HepG2 (cell line): Measurements from ENCODE around the gene EIF4E. TPM values are rescaled to one million over a fixed set of nuclear protein-coding genes. Genes with fewer than 3 reads are reported as not detected.
"Not testable (repeated sequence)": the region's sequence is repeated elsewhere in the genome, so short reads cannot be mapped to it uniquely, and the experiment has no call there.

Source experiments
- ATAC-seq: fragments of 200-7000 bp; cut with Tn5 transposase; 3 replicates; pipeline ENCODE4 v1.9.1; 2020; ENCODE audit warnings: mild to moderate bottlenecking, moderate library complexity
- BruUV-seq: library from RNA; stranded (reverse); fragments of 400-500 nt; replicated peaks from 2 replicates; lab custom pipeline; 2021; lab: Mats Ljungman, UMichigan
- CTCF ChIA-PET: fragments of 300-600 bp; formaldehyde crosslinking; extraction: SDS; loops from one replicate; lab custom pipeline; 2021; ENCODE audit warnings: low total read pairs, inconsistent platforms, low intra/inter-chr PET ratio; lab: Yijun Ruan, JAX
- POLR2A ChIA-PET: fragments of 350-600 bp; sonication (Branson Sonifier 250); formaldehyde crosslinking; loops from one replicate; lab custom pipeline; 2020; ENCODE audit warnings: antibody characterized with exemption, inconsistent platforms; lab: Yijun Ruan, JAX
- DNase-seq: peaks from one replicate; pipeline ENCODE4 v3.0.0-alpha.2; 2015; ENCODE audit warnings: low spot score
- FAIRE-seq: peaks from 3 replicates; lab custom pipeline; 2011; peaks lifted over from hg19 to GRCh38; lab: Jason Lieb, UNC
- H2AFZ ChIP-seq: one replicate; pipeline ENCODE4 v1.6.1; 2011; ENCODE audit warnings: low read length, inconsistent platforms
- H3K27ac ChIP-seq: fragments of 300-600 bp; 3 replicates; pipeline ENCODE4 v1.8.0; 2011; ENCODE audit warnings: mixed run types, mild to moderate bottlenecking, mixed read lengths, low read length, inconsistent platforms; ENCODE audit not compliant: insufficient read depth; ENCODE audit errors: extremely low read length
- H3K27me3 ChIP-seq, 2 experiments: fragments of 200-600 bp in 1 of 2; 2 replicates in 1 of 2; 3 replicates in 1 of 2; pipeline versions ENCODE4 v1.6.0 to v1.8.0; 2011; ENCODE audit warnings: low read length in 2 of 2, mild to moderate bottlenecking in 2 of 2, moderate library complexity in 2 of 2, inconsistent platforms in 1 of 2; ENCODE audit not compliant: insufficient read depth in 2 of 2, control insufficient read depth in 1 of 2
- H3K36me3 ChIP-seq, 2 experiments: fragments of 200-600 bp in 1 of 2; replicated peaks in 1 of 2; 2 replicates in 1 of 2; 3 replicates in 1 of 2; pipeline versions ENCODE4 v1.5.1 to v1.8.0; 2011; ENCODE audit warnings: low read length in 2 of 2, inconsistent platforms in 1 of 2; ENCODE audit not compliant: insufficient read depth in 2 of 2, control insufficient read depth in 1 of 2
- H3K4me1 ChIP-seq: 2 replicates; pipeline ENCODE4 v1.5.1; 2012; ENCODE audit warnings: low read length, inconsistent platforms; ENCODE audit not compliant: insufficient read depth
- H3K4me2 ChIP-seq: 2 replicates; pipeline ENCODE4 v1.6.0; 2011; ENCODE audit warnings: low read depth, low read length, inconsistent platforms
- H3K4me3 ChIP-seq, 3 experiments: fragments of 200-600 bp in 1 of 3; sonication (generic), shearing (Covaris generic) in 1 of 3; replicated peaks in 1 of 3; 2 replicates each; pipeline ENCODE4 v1.5.1; 2011 to 2016; ENCODE audit warnings: low read length in 3 of 3, inconsistent platforms in 2 of 3, low read depth in 2 of 3, mild to moderate bottlenecking in 2 of 3, control low read depth in 1 of 3, mixed read lengths in 1 of 3; ENCODE audit not compliant: insufficient read depth in 1 of 3
- H3K79me2 ChIP-seq: one replicate; pipeline ENCODE4 v1.6.1; 2011; ENCODE audit warnings: low read length, inconsistent platforms; ENCODE audit not compliant: insufficient read depth
- H3K9ac ChIP-seq: 2 replicates; pipeline ENCODE4 v1.6.0; 2011; ENCODE audit warnings: mild to moderate bottlenecking, low read depth, low read length, inconsistent platforms; ENCODE audit not compliant: insufficient read depth
- H3K9me3 ChIP-seq: 2 replicates; pipeline ENCODE4 v1.5.1; 2012; ENCODE audit warnings: mild to moderate bottlenecking, low read length
- H4K20me1 ChIP-seq: 2 replicates; pipeline ENCODE4 v1.6.0; 2011; ENCODE audit warnings: inconsistent platforms, mild to moderate bottlenecking, low read length, moderate library complexity; ENCODE audit not compliant: insufficient read depth
- ARID4A ChIP-seq: sonication (generic); formaldehyde crosslinking; IDR thresholded peaks from 2 replicates; pipeline ENCODE4 v1.5.0; 2020; ENCODE audit warnings: mild to moderate bottlenecking, missing genetic modification reagents, borderline replicate concordance
- GZF1 ChIP-seq: sonication (generic); formaldehyde crosslinking; IDR thresholded peaks from 2 replicates; pipeline ENCODE4 v1.5.1; 2020; ENCODE audit warnings: mild to moderate bottlenecking, missing genetic modification reagents
- KLF9 ChIP-seq: IDR thresholded peaks from 2 replicates; pipeline ENCODE4 v1.6.1; 2016; ENCODE audit warnings: low read depth
- LCORL ChIP-seq, 2 experiments: fragments of 450-650 bp in 1 of 2; sonication (generic) in 1 of 2; formaldehyde crosslinking in 1 of 2; IDR thresholded peaks; 2 replicates each; pipeline versions ENCODE4 v1.5.0 to v1.6.1; 2017 to 2020; ENCODE audit warnings: antibody characterized with exemption in 1 of 2, missing genetic modification reagents in 1 of 2
- ZBTB7A ChIP-seq: sonication (generic); formaldehyde crosslinking; IDR thresholded peaks from 2 replicates; pipeline ENCODE4 v1.8.0; 2022; ENCODE audit warnings: mild to moderate bottlenecking, missing genetic modification reagents
- ZBTB7B ChIP-seq: sonication (generic); formaldehyde crosslinking; IDR thresholded peaks from 2 replicates; pipeline ENCODE4 v1.4.0; 2020; ENCODE audit warnings: missing genetic modification reagents
- WGBS: methylation state at CpG from one replicate; pipeline ENCODE4 v1.1.6; 2017; ENCODE audit warnings: low lambda C conversion rate; 5-methylcytosine and 5-hydroxymethylcytosine counted together
- in situ Hi-C: cut with HindIII; loops from 2 replicates; pipeline ENCODE4 v1.10.0; 2017; ENCODE audit warnings: low pct_unique_long_range_greater_than_20kb; ENCODE audit not compliant: extremely low pct_ligation_motif_present
- intact Hi-C: fragments of 100-400 bp; cut with micrococcal nuclease; formaldehyde crosslinking; loops from one replicate; pipeline ENCODE4 v1.10.0; 2022; ENCODE audit not compliant: unreplicated experiment
- polyA plus RNA-seq, 8 experiments: library from polyadenylated mRNA; depleted of rRNA in 3 of 8; stranded (reverse) in 7 of 8; unstranded in 1 of 8; fragments of >200 nt; fragmentation: Illumina TruSeq in 4 of 8; extraction: Trizol in 4 of 8; gene quantifications; 2 replicates each; pipeline versions ENCODE4 v1.2.1 to v1.2.3, GENCODE V29; 2011 to 2016; ENCODE audit warnings: low read depth in 4 of 8, missing spikeins in 1 of 8, mixed read lengths in 1 of 8; ENCODE audit not compliant: insufficient read depth in 1 of 8
- total RNA-seq, 5 experiments: library from RNA; depleted of rRNA; stranded (reverse); fragments of >200 nt; fragmentation: Illumina TruSeq; extraction: Trizol; gene quantifications; 2 replicates each; pipeline ENCODE4 v1.2.3, GENCODE V29; 2016; ENCODE audit warnings: low read depth in 1 of 5
- TF ChIP-seq, protein P1 (sequence below): sonication (generic); formaldehyde crosslinking; IDR thresholded peaks from 2 replicates; pipeline ENCODE4 v1.5.0; 2020; ENCODE audit warnings: missing genetic modification reagents

Gene EIF4E
- total and polyA plus RNA-seq, 2 of the 13 experiments (the other 11 are each of a cell fraction or from before 2014, with no cell fraction given): 50.8 to 194 TPM

DNA sequence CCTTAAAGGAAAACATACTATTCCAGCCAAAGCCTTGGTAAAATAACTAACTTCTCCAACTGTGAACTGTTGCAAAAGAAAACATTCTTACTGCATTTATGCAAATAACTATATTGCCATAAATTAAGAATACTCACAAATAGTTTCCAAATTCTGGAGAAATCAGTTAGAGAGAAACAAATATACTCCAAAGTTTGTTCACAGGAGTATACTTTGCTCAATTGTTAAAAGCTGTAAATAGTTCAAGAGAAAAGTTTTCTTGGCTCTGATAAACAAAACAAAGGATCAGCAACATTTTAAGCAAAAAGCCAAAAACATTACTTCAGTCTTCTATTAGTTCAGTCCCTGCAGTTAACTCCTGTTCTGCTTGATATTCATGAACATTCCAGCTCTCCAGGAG, 83.0 kb downstream of the EIF4E start (continued):
- TF ChIP-seq KLF9 (no peak), ZBTB7B (no peak), ZBTB7A (CRISPR knock-in tag) (no peak), LCORL (IDR thresholded peaks at IDR 0.05) (no peak), LCORL (CRISPR knock-in tag; IDR thresholded peaks at IDR 0.05) (no peak), GZF1 (CRISPR knock-in tag) (no peak), ARID4A (CRISPR knock-in tag) (no peak)
- TF ChIP-seq, protein P1, sequence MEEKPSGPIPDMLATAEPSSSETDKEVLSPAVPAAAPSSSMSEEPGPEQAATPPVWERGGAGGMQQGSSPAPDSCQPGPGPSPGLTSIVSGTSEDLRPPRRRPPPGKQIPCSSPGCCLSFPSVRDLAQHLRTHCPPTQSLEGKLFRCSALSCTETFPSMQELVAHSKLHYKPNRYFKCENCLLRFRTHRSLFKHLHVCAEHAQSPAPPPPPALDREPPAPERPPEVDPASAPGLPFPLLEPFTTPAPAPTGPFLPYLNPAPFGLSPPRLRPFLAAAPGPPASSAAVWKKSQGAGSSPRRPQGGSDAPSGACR (CRISPR knock-in tag): no peak
- TF ChIP-seq, all 625 proteins: peak for 0

DNA sequence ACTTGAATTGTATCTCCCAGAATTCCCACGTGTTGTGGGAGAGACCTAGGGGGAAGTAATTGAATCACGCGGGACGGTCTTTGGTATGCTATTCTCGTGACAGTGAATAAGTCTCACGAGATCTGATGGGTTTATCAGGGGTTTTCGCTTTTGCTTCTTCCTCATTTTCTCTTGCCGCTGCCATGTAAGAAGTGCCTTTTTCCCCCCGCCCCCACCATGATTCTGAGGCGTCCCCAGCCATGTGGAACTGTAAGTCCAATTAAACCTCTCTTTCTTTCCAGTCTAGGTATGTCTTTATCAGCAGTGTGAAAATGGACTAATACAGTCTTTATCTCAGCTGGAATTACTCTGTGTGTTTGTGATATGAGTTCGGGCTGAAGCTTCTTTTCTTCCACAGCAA, 86.0 kb downstream of the EIF4E start:
- BruUV-seq, H3K27ac ChIP-seq, H3K4me3 ChIP-seq, H3K9me3 ChIP-seq, intact Hi-C loops, H2AFZ ChIP-seq, H3K9ac ChIP-seq, H3K27me3 ChIP-seq, H4K20me1 ChIP-seq, POLR2A ChIA-PET, FAIRE-seq, DNase-seq, H3K4me2 ChIP-seq, ATAC-seq, CTCF ChIA-PET, H3K4me1 ChIP-seq, H3K36me3 ChIP-seq, H3K79me2 ChIP-seq: not testable (repeated sequence)
- in situ Hi-C loops: loop anchor here (25.0 kb wide), 1 partner anchor 381 kb away; no protein-coding TSS in a partner anchor
- 38% methylated on average over 11 of the region's 11 CpGs for WGBS
